Trophoblast cell (in vitro differentiated cells and primary cell): Measurements from ENCODE around the gene SPAG8.

ENCODE experiments used
- DNase-seq, 2 donors: peaks; one replicate each; pipeline ENCODE4 v3.0.0-alpha.2; 2016
- H2AFZ ChIP-seq: 2 replicates; pipeline ENCODE4 v1.6.1; 2013; ENCODE audit warnings: low read length, moderate library complexity, mild to moderate bottlenecking; ENCODE audit not compliant: insufficient read depth, poor library complexity
- H2AK5ac ChIP-seq: 2 replicates; pipeline ENCODE4 v1.6.1; 2013; ENCODE audit warnings: mild to moderate bottlenecking, low read length
- H2BK120ac ChIP-seq: 2 replicates; pipeline ENCODE4 v1.6.1; 2013; ENCODE audit warnings: low read length, mild to moderate bottlenecking, moderate library complexity; ENCODE audit not compliant: insufficient read depth, poor library complexity
- H2BK12ac ChIP-seq: 2 replicates; pipeline ENCODE4 v1.6.1; 2013; ENCODE audit warnings: mild to moderate bottlenecking, low read length, moderate library complexity
- H2BK5ac ChIP-seq: 2 replicates; pipeline ENCODE4 v1.6.1; 2013; ENCODE audit warnings: low read length, low read depth, moderate library complexity, mild to moderate bottlenecking; ENCODE audit not compliant: poor library complexity
- H3K14ac ChIP-seq: 2 replicates; pipeline ENCODE4 v1.6.1; 2013; ENCODE audit warnings: mild to moderate bottlenecking, low read length
- H3K18ac ChIP-seq: 2 replicates; pipeline ENCODE4 v1.6.1; 2013; ENCODE audit warnings: mild to moderate bottlenecking, low read length
- H3K23ac ChIP-seq: 2 replicates; pipeline ENCODE4 v1.6.1; 2013; ENCODE audit warnings: low read length
- H3K27ac ChIP-seq: 2 replicates; pipeline ENCODE4 v1.5.1; 2013; ENCODE audit warnings: low read depth, mild to moderate bottlenecking, inconsistent platforms, low read length, moderate library complexity
- H3K27me3 ChIP-seq: 2 replicates; pipeline ENCODE4 v1.6.1; 2013; ENCODE audit warnings: inconsistent platforms, mild to moderate bottlenecking, low read length, moderate library complexity; ENCODE audit not compliant: insufficient read depth
- H3K36me3 ChIP-seq, 2 experiments: 1 replicate in 1 of 2; 2 replicates in 1 of 2; pipeline ENCODE4 v1.6.1; 2013; ENCODE audit warnings: low read length in 2 of 2, mild to moderate bottlenecking in 2 of 2, moderate library complexity in 1 of 2; ENCODE audit not compliant: insufficient read depth in 2 of 2, control insufficient read depth in 1 of 2
- H3K4ac ChIP-seq: 2 replicates; pipeline ENCODE4 v1.6.1; 2013; ENCODE audit warnings: low read depth, mild to moderate bottlenecking, low read length, moderate library complexity
- H3K4me1 ChIP-seq, 2 experiments: 1 replicate in 1 of 2; 2 replicates in 1 of 2; pipeline ENCODE4 v1.6.1; 2013; ENCODE audit warnings: low read length in 2 of 2, mild to moderate bottlenecking in 2 of 2, moderate library complexity in 1 of 2; ENCODE audit not compliant: insufficient read depth in 2 of 2, control insufficient read depth in 1 of 2
- H3K4me2 ChIP-seq: 2 replicates; pipeline ENCODE4 v1.6.1; 2013; ENCODE audit warnings: inconsistent platforms, mild to moderate bottlenecking, low read length, moderate library complexity
- H3K4me3 ChIP-seq: 2 replicates; pipeline ENCODE4 v1.5.1; 2013; ENCODE audit warnings: mild to moderate bottlenecking, low read depth, low read length, inconsistent platforms
- H3K79me1 ChIP-seq: one replicate; pipeline ENCODE4 v1.6.1; 2013; ENCODE audit warnings: low read length
- H3K79me2 ChIP-seq: 2 replicates; pipeline ENCODE4 v1.6.1; 2013; ENCODE audit warnings: low read length, mild to moderate bottlenecking; ENCODE audit not compliant: control insufficient read depth, insufficient read depth, poor library complexity
- H3K9ac ChIP-seq: 2 replicates; pipeline ENCODE4 v1.6.1; 2013; ENCODE audit warnings: mild to moderate bottlenecking, low read length
- H3K9me3 ChIP-seq: 2 replicates; pipeline ENCODE4 v1.6.1; 2013; ENCODE audit warnings: low read depth, mild to moderate bottlenecking, control low read depth, inconsistent platforms, low read length; ENCODE audit not compliant: insufficient read depth
- H4K12ac ChIP-seq: 2 replicates; pipeline ENCODE4 v1.6.1; 2013; ENCODE audit warnings: low read depth, mild to moderate bottlenecking, low read length, moderate library complexity
- H4K8ac ChIP-seq: 2 replicates; pipeline ENCODE4 v1.6.1; 2013; ENCODE audit warnings: low read depth, mild to moderate bottlenecking, low read length, moderate library complexity
- H4K91ac ChIP-seq: one replicate; pipeline ENCODE4 v1.6.1; 2013; ENCODE audit warnings: low read depth, mild to moderate bottlenecking, low read length, moderate library complexity
- WGBS: extraction: QIAGEN DNeasy Blood & Tissue Kit; methylation state at CpG from one replicate; pipeline ENCODE4 v1.1.7; 2013; ENCODE audit warnings: missing lambda C conversion rate; ENCODE audit not compliant: insufficient read length, insufficient coverage; ENCODE audit errors: extremely low coverage; 5-methylcytosine and 5-hydroxymethylcytosine counted together

SPAG8 gene

DNA sequence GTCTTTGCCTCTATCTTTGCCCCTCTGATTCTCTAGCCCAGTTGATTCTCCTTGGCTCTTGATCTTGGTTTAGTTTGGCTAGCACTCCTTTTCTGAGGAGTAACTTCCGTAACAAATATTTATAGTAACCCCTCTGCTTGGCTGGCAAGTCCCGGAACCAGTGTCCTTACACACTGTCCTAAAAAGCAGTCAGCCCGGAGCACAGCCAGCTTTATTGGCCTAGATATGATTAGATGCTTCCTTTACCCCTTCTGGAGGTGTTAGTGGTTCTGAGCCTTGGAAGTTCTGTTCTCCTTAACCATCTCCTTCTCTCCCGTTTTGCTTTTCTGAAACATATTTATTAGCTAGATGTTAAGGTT is 41.0 kb downstream of the SPAG8 start:
- no peak overlapping the region for H2BK12ac ChIP-seq
- no peak overlapping the region for H3K27ac ChIP-seq
- DNase-seq, result no peak
- no peaks in the 10 kb centered on the region for H3K9me3 ChIP-seq
- no CpG with 5 or more reads among the region's 4 CpGs for WGBS
- H3K14ac ChIP-seq, result no peak overlapping the region
- H3K4me1 ChIP-seq, result peaks cover 0 to 4% of the 10 kb centered on the region in 2 experiments
- no peak overlapping the region for H4K8ac ChIP-seq
- peaks cover 2% of the 10 kb centered on the region for H3K79me2 ChIP-seq
- no peak overlapping the region for H3K9ac ChIP-seq
- no peak overlapping the region for H4K91ac ChIP-seq
- H4K12ac ChIP-seq, result no peak overlapping the region
- H3K27me3 ChIP-seq, result no peaks in the 10 kb centered on the region
- H3K36me3 ChIP-seq, result no peaks in the 10 kb centered on the region
- no peak overlapping the region for H3K4me3 ChIP-seq
- H3K79me1 ChIP-seq, result no peaks in the 10 kb centered on the region
- no peak overlapping the region for H3K23ac ChIP-seq
- H3K4ac ChIP-seq, result no peak overlapping the region
- H2AK5ac ChIP-seq, result no peak overlapping the region
- H2BK120ac ChIP-seq, result no peak overlapping the region
- no peak overlapping the region for H2BK5ac ChIP-seq
- H2AFZ ChIP-seq, result no peak overlapping the region
- H3K4me2 ChIP-seq, result no peak overlapping the region
- H3K18ac ChIP-seq, result no peak overlapping the region

DNA sequence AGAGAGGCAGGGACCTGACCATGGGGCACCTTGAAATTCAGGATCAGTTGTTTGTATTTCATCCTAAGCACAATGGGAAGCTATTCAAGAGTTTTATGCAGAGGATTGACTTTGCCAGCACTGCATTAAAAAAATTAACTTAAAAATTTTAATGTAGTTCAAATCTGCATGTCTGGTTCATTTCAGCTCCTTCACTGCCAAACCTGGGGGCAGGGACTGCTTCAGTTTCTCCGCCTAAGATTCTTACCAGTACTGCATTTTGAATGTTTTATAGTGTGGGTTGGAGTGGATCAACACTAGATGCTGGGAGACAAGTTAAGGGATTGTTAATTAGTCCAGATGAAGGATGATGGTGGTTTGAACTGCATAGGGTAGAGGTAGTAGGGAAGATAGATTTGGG is 42.3 kb downstream of the SPAG8 start:
- no peaks in the 10 kb centered on the region for H3K9me3 ChIP-seq
- no peaks in the 10 kb centered on the region for H3K79me1 ChIP-seq
- no peak overlapping the region for H4K8ac ChIP-seq

DNA sequence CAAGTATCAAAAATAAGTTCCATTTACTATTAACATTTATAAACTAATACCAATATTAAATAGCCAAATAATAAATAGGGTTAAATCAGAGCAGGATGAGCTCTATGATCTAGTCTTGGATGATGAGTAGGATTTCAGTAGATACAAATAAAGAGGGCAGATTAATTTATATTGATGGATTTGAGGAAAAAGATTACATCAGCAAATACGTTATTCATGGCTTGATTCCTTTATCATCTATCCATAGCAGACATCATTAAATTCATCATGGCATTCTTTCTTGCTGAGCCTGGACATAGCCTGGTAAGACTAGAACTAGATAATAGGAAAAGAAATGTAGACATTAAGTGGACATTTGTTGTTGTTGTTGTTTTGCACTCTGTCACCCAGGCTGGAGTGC is 44.6 kb downstream of the SPAG8 start:
- no CpG with 5 or more reads among the region's 1 CpG for WGBS
- no peak overlapping the region for H2AK5ac ChIP-seq

More for the DNA sequence above, 42.3 kb downstream of the SPAG8 start:
- no peak overlapping the region for H3K14ac ChIP-seq
- peaks cover 0 to 2% of the 10 kb centered on the region in 2 experiments for H3K4me1 ChIP-seq
- no peak overlapping the region for H3K9ac ChIP-seq
- H2BK120ac ChIP-seq, result no peak overlapping the region
- H2AK5ac ChIP-seq, result no peak overlapping the region
- H4K12ac ChIP-seq, result no peak overlapping the region
- no peak overlapping the region for H4K91ac ChIP-seq
- no peak overlapping the region for H3K23ac ChIP-seq
- H3K18ac ChIP-seq, result no peak overlapping the region
- no peak overlapping the region for H2BK5ac ChIP-seq
- no peaks in the 10 kb centered on the region for H3K36me3 ChIP-seq
- H3K27ac ChIP-seq, result no peak overlapping the region
- H3K27me3 ChIP-seq, result no peaks in the 10 kb centered on the region
- no peak for DNase-seq
- H2AFZ ChIP-seq, result no peak overlapping the region
- WGBS, result no CpG with 5 or more reads among the region's 1 CpG
- H2BK12ac ChIP-seq, result no peak overlapping the region
- no peak overlapping the region for H3K4ac ChIP-seq
- H3K4me3 ChIP-seq, result no peak overlapping the region
- H3K4me2 ChIP-seq, result no peak overlapping the region
- H3K79me2 ChIP-seq, result peaks cover 2% of the 10 kb centered on the region

DNA sequence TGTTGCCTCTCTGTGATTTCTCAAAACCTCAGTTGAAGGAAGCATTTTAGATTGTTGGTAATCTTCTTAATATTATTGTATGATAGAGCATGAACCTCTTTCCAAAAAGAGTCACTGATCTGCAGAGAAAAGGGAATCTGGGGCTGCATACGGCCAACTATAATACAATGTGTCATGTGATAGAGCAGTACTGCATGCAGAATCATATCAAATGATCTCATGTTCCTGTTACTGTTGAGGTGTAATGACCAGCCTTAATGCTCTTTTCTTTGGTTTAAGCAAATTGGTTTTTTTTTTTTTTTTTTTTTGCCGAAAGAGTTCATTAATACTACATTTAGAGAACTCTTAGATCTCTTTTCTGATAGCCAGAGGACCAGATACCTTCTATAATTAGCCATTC is 45.1 kb downstream of the SPAG8 start:
- no peak overlapping the region for H2AFZ ChIP-seq
- no peaks in the 10 kb centered on the region for H3K36me3 ChIP-seq
- DNase-seq, result no peak
- H3K9ac ChIP-seq, result no peak overlapping the region
- H3K27ac ChIP-seq, result no peak overlapping the region
- H2BK5ac ChIP-seq, result no peak overlapping the region
- peaks cover 0 to 2% of the 10 kb centered on the region in 2 experiments for H3K4me1 ChIP-seq
- no peak overlapping the region for H4K8ac ChIP-seq
- H3K18ac ChIP-seq, result no peak overlapping the region
- H3K4me2 ChIP-seq, result no peak overlapping the region
- H2BK12ac ChIP-seq, result no peak overlapping the region
- H3K14ac ChIP-seq, result no peak overlapping the region
- no peaks in the 10 kb centered on the region for H3K79me2 ChIP-seq
- no peak overlapping the region for H2AK5ac ChIP-seq
- H3K9me3 ChIP-seq, result no peaks in the 10 kb centered on the region
- H3K27me3 ChIP-seq, result no peaks in the 10 kb centered on the region
- H2BK120ac ChIP-seq, result no peak overlapping the region
- WGBS, result no CpG with 5 or more reads among the region's 2 CpGs
- no peak overlapping the region for H3K23ac ChIP-seq
- no peak overlapping the region for H4K12ac ChIP-seq
- no peak overlapping the region for H4K91ac ChIP-seq
- H3K4me3 ChIP-seq, result no peak overlapping the region
- no peak overlapping the region for H3K4ac ChIP-seq
- H3K79me1 ChIP-seq, result no peaks in the 10 kb centered on the region

More for the DNA sequence above, 44.6 kb downstream of the SPAG8 start:
- no peak overlapping the region for H3K4me2 ChIP-seq
- H3K14ac ChIP-seq, result no peak overlapping the region
- H3K18ac ChIP-seq, result no peak overlapping the region
- H2BK120ac ChIP-seq, result no peak overlapping the region
- no peaks in the 10 kb centered on the region for H3K36me3 ChIP-seq
- no peaks in the 10 kb centered on the region for H3K27me3 ChIP-seq
- DNase-seq, result no peak
- no peak overlapping the region for H3K23ac ChIP-seq
- H3K9me3 ChIP-seq, result no peaks in the 10 kb centered on the region
- no peak overlapping the region for H3K4ac ChIP-seq
- no peak overlapping the region for H2AFZ ChIP-seq
- no peak overlapping the region for H2BK5ac ChIP-seq
- no peak overlapping the region for H3K9ac ChIP-seq
- no peak overlapping the region for H2BK12ac ChIP-seq
- H4K12ac ChIP-seq, result no peak overlapping the region
- H3K4me1 ChIP-seq, result peaks cover 0 to 2% of the 10 kb centered on the region in 2 experiments
- H3K27ac ChIP-seq, result no peak overlapping the region
- H3K4me3 ChIP-seq, result no peak overlapping the region
- H4K91ac ChIP-seq, result no peak overlapping the region
- H4K8ac ChIP-seq, result no peak overlapping the region
- no peaks in the 10 kb centered on the region for H3K79me1 ChIP-seq
- H3K79me2 ChIP-seq, result no peaks in the 10 kb centered on the region
